Mesodermal cell (in vitro differentiated cells): ENCODE data around the gene KLK6.

Experiments used
- H3K27ac ChIP-seq: 2 replicates; pipeline ENCODE4 v1.7.0; 2013; ENCODE audit warnings: mild to moderate bottlenecking, low read depth, low read length, moderate library complexity; ENCODE audit not compliant: severe bottlenecking
- H3K36me3 ChIP-seq: 2 replicates; pipeline ENCODE4 v1.7.1; 2013; ENCODE audit warnings: mild to moderate bottlenecking, low read length, moderate library complexity; ENCODE audit not compliant: control insufficient read depth, insufficient read depth
- H3K4me1 ChIP-seq: one replicate; pipeline ENCODE4 v1.7.1; 2013; ENCODE audit warnings: mild to moderate bottlenecking, low read length; ENCODE audit not compliant: insufficient read depth, control insufficient read depth, poor library complexity, severe bottlenecking
- H3K4me3 ChIP-seq: 2 replicates; pipeline ENCODE4 v1.7.0; 2013; ENCODE audit warnings: low read length, control low read depth, mild to moderate bottlenecking; ENCODE audit not compliant: insufficient read depth, poor library complexity, severe bottlenecking; ENCODE audit errors: extremely low read depth
- H3K9me3 ChIP-seq: 2 replicates; pipeline ENCODE4 v1.7.1; 2013; ENCODE audit warnings: mild to moderate bottlenecking, low read length, moderate library complexity; ENCODE audit not compliant: control insufficient read depth
- WGBS, 2 experiments: methylation state at CpG; one replicate each; pipeline ENCODE4 v1.1.5; 2013; ENCODE audit warnings: missing lambda C conversion rate in 2 of 2; ENCODE audit not compliant: insufficient coverage in 2 of 2; 5-methylcytosine and 5-hydroxymethylcytosine counted together

Gene KLK6

DNA sequence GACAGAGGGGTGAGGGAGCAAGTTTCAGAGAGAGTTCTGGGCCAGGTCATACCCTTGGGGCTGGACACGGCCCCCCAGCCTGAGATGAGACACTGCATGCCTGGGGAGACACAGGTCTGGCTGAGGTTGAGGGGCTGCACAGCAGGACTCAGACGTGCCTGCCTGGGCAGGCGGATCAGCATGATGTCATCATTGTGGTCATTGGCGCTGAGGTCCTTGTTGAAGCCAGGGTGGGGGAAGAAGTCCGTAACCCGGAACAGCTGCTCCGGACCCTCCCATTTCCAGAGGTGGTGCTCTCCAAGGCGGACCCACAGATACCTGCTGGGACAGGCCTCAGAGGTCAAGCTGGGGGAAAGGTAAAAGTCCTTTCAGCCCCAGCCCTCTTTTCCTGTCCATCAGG is 37.0 kb upstream of the KLK6 start:
- Histone ChIP-seq H3K4me3 (no peak overlapping the region), H3K9me3 (no peaks in the 10 kb centered on the region), H3K36me3 (no peaks in the 10 kb centered on the region), H3K27ac (no peak overlapping the region), H3K4me1 (no peaks in the 10 kb centered on the region)
- whole genome bisulfite sequencing, 2 experiments: 45 to 49% methylated on average over 8 of the region's 8 CpGs

DNA sequence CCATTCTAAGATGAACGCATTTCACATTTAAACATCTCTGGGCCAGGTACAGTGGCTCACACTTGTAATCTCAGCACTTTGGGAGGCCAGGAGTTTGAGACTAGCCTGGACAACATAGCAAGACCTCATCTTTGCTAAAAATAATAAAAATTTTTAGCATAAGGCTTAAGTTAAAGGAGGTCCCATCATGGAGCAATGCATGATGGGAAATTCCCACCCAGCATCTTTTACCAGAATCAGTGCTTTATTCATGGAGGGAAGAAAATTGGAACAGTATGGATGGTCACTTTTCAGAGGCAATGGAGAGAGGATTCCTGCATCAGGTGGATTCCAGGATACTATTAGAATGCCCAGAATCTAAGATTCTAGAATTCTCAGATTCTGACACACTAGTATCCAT is 35.9 kb upstream of the KLK6 start:
- 83 to 86% methylated on average over 1 of the region's 1 CpG for WGBS, 2 experiments
- Histone ChIP-seq H3K27ac (no peak overlapping the region), H3K9me3 (no peaks in the 10 kb centered on the region), H3K4me3 (no peak overlapping the region), H3K4me1 (no peaks in the 10 kb centered on the region), H3K36me3 (no peaks in the 10 kb centered on the region)

DNA sequence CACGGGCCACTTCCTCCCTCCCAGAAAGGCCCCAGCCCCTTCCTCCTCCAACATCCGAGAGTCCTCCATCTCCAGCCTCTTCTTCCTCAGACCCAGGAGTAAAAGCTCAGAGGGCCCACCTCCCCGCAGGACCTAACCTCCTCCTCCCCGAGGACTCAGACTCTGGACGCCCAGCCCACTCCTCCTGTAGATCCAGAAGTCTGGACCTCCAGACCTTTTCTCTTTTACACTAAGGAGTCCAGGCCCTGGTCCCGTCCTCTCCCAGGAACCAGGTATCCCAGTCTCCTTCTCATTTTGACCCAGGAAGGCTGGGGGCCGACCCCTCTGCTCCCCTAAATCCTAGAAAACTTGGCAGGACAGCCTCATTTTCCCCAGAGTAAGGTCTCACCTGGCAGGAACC is 33.9 kb upstream of the KLK6 start:
- H3K9me3 ChIP-seq: no peaks in the 10 kb centered on the region

DNA sequence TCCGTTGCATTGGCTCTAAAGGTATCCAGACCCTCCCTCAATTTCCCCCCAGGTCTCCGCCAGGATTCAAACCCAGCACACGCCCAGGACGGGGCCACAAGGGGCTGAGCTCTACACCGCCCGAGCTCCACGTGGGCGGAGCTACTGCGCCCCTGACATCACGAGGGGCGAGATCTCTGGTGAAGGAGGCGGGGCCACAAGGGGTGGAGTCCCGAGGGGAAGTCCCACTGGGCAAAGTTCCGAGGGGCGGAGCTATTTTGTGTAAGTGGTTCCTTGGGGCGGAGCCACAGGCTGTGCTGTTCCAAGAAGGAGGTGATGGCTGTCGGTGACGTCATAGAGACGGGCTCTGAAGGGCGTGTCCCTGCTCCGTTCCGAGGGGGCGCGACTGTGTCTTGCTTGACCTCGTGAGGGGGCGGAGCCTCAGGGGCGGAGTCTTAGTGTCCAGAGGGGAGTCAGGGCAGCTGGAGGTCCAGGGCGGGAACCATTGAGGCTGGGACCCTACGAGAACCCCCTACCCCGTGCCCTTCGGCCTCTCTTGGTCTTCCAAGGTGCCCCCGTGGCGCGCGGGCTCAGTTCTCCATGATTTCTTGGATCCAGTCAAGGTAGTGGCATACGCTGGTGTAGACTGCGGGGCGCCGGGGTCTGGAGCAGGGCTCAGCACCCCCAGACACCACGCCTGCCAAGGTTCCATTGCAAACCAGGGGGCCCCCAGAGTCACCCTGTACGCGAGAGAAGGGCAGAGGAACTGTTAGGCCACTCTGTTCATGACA is 33.3 kb upstream of the KLK6 start:
- Histone ChIP-seq H3K4me1 (no peaks in the 10 kb centered on the region), H3K27ac (no peak overlapping the region), H3K4me3 (no peak overlapping the region), H3K36me3 (no peaks in the 10 kb centered on the region), H3K9me3 (no peaks in the 10 kb centered on the region)
- WGBS, 2 experiments: 92 to 94% methylated on average over 37 to 40 of the region's 42 CpGs

More for the DNA sequence above, 33.9 kb upstream of the KLK6 start:
- Histone ChIP-seq H3K4me1 (no peaks in the 10 kb centered on the region), H3K27ac (no peak overlapping the region), H3K36me3 (no peaks in the 10 kb centered on the region), H3K4me3 (no peak overlapping the region)
- WGBS, 2 experiments: 83 to 91% methylated on average over 6 of the region's 7 CpGs

DNA sequence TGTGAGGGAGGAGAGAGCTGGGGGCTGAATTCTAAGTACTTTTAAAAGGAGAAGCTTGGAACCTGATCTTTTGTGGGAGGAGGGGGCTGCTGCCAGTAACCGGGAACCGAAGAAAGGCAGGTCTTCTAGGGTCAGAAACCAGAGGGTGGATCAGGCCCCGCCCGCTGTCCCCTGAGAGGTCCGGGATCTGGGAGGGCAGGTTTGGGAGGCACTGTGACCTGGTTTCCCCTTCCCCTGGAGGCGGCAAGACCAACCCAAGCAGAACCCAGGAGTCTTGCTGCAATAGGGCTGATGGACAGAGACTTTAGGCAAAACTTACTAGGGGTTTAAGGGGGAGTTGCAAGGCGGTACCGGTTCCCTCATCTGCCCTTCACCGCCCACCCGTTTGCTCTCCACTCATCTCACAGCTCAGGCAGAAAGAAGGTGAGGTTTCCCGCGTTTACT is 32.7 kb upstream of the KLK6 start:
- H3K4me1 ChIP-seq: no peaks in the 10 kb centered on the region
- 70 to 81% methylated on average over 9 to 10 of the region's 12 CpGs for WGBS, 2 experiments
- no peaks in the 10 kb centered on the region for H3K36me3 ChIP-seq
- no peak overlapping the region for H3K4me3 ChIP-seq
- no peaks in the 10 kb centered on the region for H3K9me3 ChIP-seq
- H3K27ac ChIP-seq: no peak overlapping the region

DNA sequence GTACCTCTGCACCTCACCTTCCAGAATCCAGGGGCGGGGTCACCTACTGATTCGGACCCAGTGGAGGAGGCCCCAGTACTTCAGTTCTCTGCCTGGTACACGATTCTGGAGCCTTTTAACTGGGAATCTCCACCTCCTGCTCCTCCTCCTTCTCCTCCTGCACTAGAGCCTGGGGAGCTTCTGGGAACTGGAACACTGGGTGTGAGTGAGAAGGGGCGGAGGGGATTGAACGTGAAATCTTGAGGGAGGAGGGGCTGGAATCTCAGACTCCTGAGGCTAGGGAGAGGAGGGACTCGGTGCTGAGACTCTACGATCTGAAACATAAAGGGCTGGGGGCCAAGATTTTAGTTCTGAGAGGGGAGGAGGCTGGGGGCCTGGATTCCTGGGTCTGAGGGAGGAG is 32.1 kb upstream of the KLK6 start, which contains the start of gene KLK8:
Gene KLK8, minus strand, starts transcription at position 90 of the 400 bp plus-strand sequence. CDS start 437 bp downstream, outside the sequence.
- Histone ChIP-seq H3K27ac (no peak within 1 kb of the TSS), H3K4me3 (no peak within 1 kb of the TSS), H3K9me3 (no peaks in the 10 kb centered on the region), H3K4me1 (no peaks in the 10 kb centered on the region), H3K36me3 (no peaks in the 10 kb centered on the region)
- 54 to 80% methylated on average over 1 to 6 of the region's 7 CpGs for WGBS, 2 experiments

DNA sequence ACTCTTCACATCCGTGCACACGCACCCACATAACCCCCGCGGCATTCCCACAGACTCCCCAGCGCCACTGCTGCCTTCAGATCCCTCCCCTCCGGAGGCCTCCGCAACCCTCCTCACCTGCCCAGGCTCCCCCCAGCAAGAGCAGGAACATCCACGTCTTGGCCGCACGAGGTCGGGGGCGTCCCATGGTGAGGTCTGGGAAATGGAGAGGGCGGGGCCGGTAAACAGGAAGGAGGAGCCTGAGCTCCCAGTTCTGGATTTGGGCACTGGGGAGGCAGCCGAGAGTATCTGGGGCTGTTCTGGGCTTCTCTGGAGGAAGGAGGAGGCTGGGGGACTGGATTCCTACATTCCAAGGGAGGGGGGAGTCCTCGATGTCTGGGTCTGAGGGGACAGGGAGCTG is 31.6 kb upstream of the KLK6 start:
- H3K4me1 ChIP-seq: no peaks in the 10 kb centered on the region
- no peak overlapping the region for H3K4me3 ChIP-seq
- no peaks in the 10 kb centered on the region for H3K36me3 ChIP-seq
- no peak overlapping the region for H3K27ac ChIP-seq
- 58 to 70% methylated on average over 6 to 7 of the region's 16 CpGs for WGBS, 2 experiments
- H3K9me3 ChIP-seq: no peaks in the 10 kb centered on the region

DNA sequence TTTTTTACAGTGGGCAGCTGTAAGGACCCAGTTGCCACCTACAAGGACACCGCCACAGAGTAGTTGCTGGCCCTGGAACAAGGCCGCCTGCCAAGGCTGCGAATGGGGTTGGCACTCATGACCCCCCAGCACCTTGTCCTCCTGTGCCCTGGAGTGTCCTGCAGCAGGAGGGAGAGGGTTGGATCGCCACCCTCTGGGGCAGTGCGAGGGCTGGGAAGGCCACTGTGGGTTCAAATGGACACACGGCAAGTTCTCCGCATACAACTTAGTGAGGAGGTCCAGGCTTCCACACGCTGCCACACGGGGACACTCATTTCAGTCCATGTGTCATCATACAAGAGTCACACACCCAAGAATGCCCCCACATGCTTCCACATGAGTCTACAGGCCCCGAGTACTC is 31.0 kb upstream of the KLK6 start:
- Histone ChIP-seq H3K27ac (no peak overlapping the region), H3K4me3 (no peak overlapping the region), H3K4me1 (no peaks in the 10 kb centered on the region), H3K36me3 (no peaks in the 10 kb centered on the region), H3K9me3 (no peaks in the 10 kb centered on the region)
- 93 to 96% methylated on average over 9 to 10 of the region's 10 CpGs for WGBS, 2 experiments

DNA sequence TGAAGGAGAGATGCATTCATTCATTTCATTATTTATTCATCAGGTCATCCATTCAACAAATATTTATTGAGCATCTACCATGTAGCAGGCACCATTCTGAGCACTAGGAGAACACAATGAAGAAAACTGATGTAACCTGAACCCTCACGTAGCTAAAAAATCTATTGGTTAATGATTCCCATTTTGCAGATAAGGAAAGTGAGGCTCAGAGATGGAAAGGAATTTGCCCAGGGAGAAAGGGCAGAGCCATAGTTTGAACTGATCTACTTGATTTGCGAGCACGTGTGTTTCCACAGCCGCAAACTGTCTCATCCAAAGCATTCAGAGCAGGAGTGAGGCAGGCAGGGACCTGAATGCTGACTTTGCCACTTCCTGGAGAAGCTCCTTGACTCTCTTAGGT is 29.3 kb upstream of the KLK6 start:
- Histone ChIP-seq H3K4me1 (no peaks in the 10 kb centered on the region), H3K9me3 (no peaks in the 10 kb centered on the region), H3K4me3 (no peak overlapping the region), H3K36me3 (no peaks in the 10 kb centered on the region), H3K27ac (no peak overlapping the region)
- WGBS, 2 experiments: 82 to 88% methylated on average over 4 of the region's 4 CpGs

DNA sequence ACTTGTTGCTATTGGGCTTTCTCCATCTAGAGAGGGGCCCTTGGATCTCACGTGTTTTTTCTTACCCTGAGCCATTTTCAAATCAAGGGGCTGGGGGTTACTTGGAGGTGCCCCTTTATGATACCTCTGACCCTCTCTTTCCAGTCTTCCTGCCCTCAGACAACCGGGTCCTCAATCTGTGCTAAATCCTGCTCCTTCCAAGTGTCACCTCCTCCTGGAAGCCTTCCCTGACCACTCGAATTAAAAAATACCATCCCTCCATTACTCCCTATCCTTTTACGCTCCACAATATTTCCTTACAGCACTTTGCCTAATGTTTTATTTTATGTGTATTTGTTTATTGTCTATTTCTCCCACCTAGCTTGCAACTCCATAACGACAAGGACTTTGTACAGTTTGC is 28.7 kb upstream of the KLK6 start:
- Histone ChIP-seq H3K27ac (no peak overlapping the region), H3K9me3 (no peaks in the 10 kb centered on the region), H3K36me3 (no peaks in the 10 kb centered on the region), H3K4me3 (no peak overlapping the region), H3K4me1 (no peaks in the 10 kb centered on the region)
- 56 to 81% methylated on average over 1 to 2 of the region's 5 CpGs for WGBS, 2 experiments

DNA sequence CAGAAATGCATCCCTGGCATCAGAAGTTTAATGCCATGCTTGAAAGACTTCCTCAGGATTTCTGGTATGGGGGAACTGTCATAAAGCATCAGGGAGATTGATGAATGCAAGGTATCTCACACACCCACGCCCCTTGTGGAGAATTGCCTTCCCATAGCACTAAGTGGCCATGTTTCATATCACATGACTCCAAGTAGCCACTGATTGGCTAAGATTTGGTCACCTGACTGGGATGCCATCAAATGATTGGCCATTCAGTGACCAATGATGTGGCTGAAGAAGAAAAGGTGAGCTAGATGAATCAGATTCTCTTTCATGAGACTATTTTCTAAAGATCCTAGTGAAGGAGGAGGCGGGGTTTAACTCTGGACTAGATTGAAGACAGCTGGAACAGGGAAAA is 24.7 kb upstream of the KLK6 start:
- Histone ChIP-seq H3K27ac (no peak overlapping the region), H3K9me3 (no peaks in the 10 kb centered on the region), H3K4me1 (no peaks in the 10 kb centered on the region), H3K4me3 (no peak overlapping the region), H3K36me3 (no peaks in the 10 kb centered on the region)
- 100% methylated on average over 1 of the region's 2 CpGs for WGBS, 2 experiments
